ENCODE data around the gene RIPOR1.

Gene RIPOR1

DNA sequence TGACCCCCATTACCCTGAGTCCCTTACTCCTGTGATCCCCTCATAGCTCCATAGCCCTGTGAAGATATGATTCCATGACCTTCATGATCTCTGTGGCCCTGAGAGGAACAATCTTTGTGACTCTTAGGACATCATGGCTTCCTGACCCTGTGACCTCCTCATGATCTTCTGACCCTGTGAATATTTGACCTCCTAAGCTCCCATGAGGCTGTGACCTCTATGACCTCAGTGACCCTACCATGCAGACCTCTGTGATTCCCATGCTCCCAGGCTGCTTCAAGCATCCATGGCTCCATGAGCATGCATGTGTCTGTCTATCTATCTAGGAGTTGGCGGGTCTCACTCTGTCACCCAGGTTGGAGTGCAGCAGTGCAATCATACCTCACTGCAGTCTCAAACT is 12.1 kb downstream of the RIPOR1 start:
- DNase-seq = no peak

DNA sequence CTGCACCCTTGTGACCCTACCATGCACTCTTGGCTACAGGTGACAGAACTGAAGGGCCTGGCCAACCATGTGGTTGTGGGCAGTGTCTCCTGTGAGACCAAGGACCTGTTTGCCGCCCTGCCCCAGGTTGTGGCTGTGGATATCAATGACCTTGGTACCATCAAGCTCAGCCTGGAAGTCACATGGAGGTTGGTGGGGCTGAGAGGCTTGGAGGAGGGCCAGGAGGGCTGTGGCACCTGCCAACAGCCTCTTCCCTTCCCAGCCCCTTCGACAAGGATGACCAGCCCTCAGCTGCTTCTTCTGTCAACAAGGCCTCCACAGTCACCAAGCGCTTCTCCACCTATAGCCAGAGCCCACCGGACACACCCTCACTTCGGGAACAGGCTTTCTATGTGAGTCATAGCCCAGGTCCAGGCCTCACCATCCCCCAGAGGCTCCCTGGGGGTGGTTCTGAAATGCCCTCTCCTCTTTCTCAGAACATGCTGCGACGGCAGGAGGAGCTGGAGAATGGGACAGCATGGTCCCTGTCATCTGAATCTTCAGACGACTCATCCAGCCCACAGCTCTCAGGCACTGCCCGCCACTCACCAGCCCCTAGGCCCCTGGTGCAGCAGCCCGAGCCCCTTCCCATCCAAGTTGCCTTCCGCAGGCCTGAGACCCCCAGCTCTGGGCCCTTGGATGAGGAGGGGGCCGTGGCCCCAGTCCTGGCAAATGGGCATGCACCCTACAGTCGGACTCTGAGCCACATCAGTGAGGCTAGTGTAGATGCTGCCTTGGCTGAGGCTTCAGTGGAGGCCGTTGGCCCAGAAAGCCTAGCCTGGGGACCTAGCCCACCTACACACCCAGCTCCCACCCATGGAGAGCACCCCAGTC is 13.0 kb downstream of the RIPOR1 start:
- no peak for DNase-seq

- DNase-seq = peak; percentile 78
These were observed 13.8 kb downstream of the RIPOR1 start for GRCh38 chr16:67542464-67542863.

GRCh38 chr16:67543036-67543435 is 14.4 kb downstream of the RIPOR1 start:
- DNase-seq = no peak

DNA sequence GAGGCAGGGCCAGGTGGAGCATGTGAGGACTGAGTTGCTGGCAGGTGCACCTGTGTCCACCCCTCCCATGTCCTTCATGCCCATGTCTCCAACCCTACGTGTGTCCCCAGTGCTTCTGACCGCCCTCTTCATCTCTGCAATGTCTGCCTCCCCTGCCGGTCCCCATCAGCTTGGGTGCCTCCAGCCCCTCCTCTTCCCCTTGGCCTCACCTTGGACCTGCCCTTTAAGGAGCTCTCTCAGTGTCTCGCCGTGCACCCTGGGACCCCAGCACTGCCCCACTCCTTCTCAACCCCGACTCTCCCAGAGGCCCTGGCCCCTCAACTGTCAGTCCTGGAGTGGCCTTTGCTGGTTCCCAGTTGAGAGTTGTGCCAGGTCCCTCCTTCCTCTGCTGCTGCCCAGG is 15.0 kb downstream of the RIPOR1 start:
- no peak for DNase-seq

- DNase-seq = no peak
These were observed 15.8 kb downstream of the RIPOR1 start for GRCh38 chr16:67544329-67544841.

DNA sequence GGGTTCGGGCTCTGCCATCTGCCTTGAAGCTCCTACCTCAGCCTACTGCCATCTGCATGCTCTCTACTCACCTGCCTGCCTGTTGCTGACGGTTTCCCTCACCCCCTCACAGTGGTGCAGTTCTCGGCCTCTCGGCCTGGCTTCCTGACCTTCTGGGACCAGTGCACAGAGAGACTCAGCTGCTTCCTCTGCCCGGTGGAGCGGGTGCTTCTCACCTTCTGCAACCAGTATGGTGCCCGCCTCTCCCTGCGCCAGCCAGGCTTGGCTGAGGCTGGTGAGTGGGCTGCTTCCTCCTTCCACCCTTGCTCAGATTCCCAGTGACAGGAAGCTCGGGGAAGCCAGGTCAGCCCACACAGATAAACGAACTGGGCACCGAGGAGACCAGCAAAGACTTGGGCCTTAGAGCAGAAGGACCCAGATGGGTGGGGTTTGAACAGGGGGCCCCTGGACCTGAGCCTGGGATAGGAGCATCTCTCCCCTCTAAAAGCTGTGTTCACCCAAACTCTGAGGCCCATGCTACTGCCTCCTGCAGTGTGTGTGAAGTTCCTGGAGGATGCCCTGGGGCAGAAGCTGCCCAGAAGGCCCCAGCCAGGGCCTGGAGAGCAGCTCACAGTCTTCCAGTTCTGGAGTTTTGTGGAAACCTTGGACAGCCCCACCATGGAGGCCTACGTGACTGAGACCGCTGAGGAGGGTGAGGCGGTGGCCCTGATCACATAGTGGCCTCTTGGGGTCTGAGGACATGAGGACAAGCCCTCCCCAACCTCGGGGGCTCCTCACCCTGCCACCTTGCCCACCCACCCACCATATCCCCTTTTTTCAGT is 16.4 kb downstream of the RIPOR1 start:
- no peak for DNase-seq

GRCh38 chr16:67545665-67546024 is 17.0 kb downstream of the RIPOR1 start:
- DNase-seq = no peak

- no peak for DNase-seq
These were observed 17.5 kb downstream of the RIPOR1 start for GRCh38 chr16:67546091-67546501.

- peak; percentile 74 for DNase-seq
These were observed 18.3 kb downstream of the RIPOR1 start for GRCh38 chr16:67546761-67547422.

- DNase-seq = peak; percentile 32
These were observed 19.0 kb downstream of the RIPOR1 start for GRCh38 chr16:67547423-67548264.

GRCh38 chr16:67548265-67549126 is 19.9 kb downstream of the RIPOR1 start:
- DNase-seq = no peak

GRCh38 chr16:67549240-67549639 is 20.6 kb downstream of the RIPOR1 start:
- DNase-seq = no peak

DNA sequence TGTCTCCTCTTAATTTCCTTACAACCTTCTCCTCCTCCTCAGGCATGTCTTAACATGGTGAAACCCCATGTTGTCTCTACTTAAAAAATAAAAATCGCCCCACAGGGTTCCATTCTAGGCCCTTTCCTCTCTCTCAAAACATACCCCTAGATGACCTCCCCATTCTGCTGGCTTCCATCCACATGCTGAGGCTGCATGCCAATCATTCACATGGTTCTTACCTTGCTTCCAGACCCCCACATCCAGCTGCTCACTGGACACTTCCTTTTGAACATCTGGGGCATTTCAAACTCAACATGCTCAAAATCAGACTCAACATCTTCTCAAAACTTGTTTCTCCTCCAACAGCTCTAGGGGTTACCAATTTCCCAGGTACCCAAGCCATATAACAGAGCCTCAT is 21.3 kb downstream of the RIPOR1 start:
- DNase-seq = no peak

GRCh38 chr16:67551091-67551490 is 22.5 kb downstream of the RIPOR1 start:
- no peak for DNase-seq

- no peak for DNase-seq
These were observed 23.3 kb downstream of the RIPOR1 start for GRCh38 chr16:67551972-67552371.

DNA sequence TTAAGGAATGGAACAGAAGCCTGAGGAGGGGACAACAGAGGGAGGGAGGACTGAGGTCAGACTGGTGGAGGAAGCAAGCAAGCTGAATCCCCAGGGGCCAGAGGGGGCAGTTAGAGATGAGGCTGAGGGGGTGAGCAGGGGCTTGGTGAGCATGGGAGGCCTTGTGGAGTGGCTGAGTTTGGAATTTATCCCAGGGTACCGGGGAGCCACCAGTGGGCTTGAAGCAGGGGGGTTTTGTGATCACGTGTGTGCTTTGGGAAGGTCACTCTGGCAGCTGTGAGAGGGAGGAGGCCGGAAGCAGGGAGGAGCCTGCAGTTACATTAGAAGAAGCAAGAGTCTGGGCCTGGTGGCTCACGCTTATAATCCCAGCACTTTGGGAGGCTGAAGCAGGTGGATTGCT is 23.8 kb downstream of the RIPOR1 start:
- no peak for DNase-seq

GRCh38 chr16:67555795-67556212 is 27.2 kb downstream of the RIPOR1 start:
- DNase-seq = peak; percentile 81

- no peak for DNase-seq
These were observed 30.2 kb downstream of the RIPOR1 start for GRCh38 chr16:67558859-67559258.

GRCh38 chr16:67560827-67561342 is 32.3 kb downstream of the RIPOR1 start:
- no peak for DNase-seq

DNA sequence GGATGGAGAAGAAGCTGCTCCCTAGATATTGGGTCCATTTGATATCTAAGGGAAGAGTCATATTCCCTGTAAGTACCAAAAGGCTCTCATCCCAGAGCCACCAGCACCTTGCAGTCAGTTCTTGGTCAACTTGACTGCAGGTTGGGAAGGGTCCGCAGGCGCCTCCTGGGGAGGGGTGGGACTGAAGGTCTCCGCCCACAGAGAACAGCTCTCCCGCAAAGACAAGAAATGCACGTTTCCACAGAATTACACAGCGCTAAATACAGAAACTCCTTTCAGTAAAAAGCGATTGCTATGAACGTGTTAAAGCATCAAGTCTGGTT is 32.8 kb downstream of the RIPOR1 start:
- DNase-seq = no peak

Data from activated CD4-positive, alpha-beta T cell treated with anti-CD3 and anti-CD28 coated beads, Interleukin-2, amount 50 U/mL, for 16 hours (primary cell).